Glutamatergic neuron (in vitro differentiated cells): ENCODE results near the gene GMCL2. TPM values are rescaled to one million over a fixed set of nuclear protein-coding genes. Genes with fewer than 3 reads are reported as not detected.

Experiments used
- DNase-seq: peaks from one replicate; pipeline ENCODE4 v3.0.0; 2022
- H3K27ac Mint-ChIP-seq: one replicate; pipeline ENCODE4 v1.8.0; 2020; ENCODE audit warnings: mild to moderate bottlenecking, mixed read lengths, inconsistent platforms; ENCODE audit not compliant: unreplicated experiment
- H3K27me3 Mint-ChIP-seq: one replicate; pipeline ENCODE4 v1.8.0; 2020; ENCODE audit warnings: mild to moderate bottlenecking, moderate library complexity, mixed read lengths, inconsistent platforms; ENCODE audit not compliant: unreplicated experiment
- H3K36me3 Mint-ChIP-seq: one replicate; pipeline ENCODE4 v1.8.0; 2020; ENCODE audit warnings: mild to moderate bottlenecking, mixed read lengths, inconsistent platforms; ENCODE audit not compliant: unreplicated experiment
- H3K4me1 Mint-ChIP-seq: one replicate; pipeline ENCODE4 v1.8.0; 2020; ENCODE audit warnings: mild to moderate bottlenecking, low read depth, mixed read lengths, inconsistent platforms; ENCODE audit not compliant: unreplicated experiment
- H3K4me3 Mint-ChIP-seq: one replicate; pipeline ENCODE4 v1.8.0; 2020; ENCODE audit warnings: mild to moderate bottlenecking, mixed read lengths, inconsistent platforms; ENCODE audit not compliant: unreplicated experiment
- H3K9me3 Mint-ChIP-seq: one replicate; pipeline ENCODE4 v1.8.0; 2020; ENCODE audit warnings: mild to moderate bottlenecking, moderate library complexity, mixed read lengths, inconsistent platforms; ENCODE audit not compliant: unreplicated experiment
- CTCF ChIP-seq: fragments of 200-600 bp; sonication (generic); IDR thresholded peaks from one replicate; pipeline ENCODE4 v1.5.0; 2021; ENCODE audit not compliant: partially characterized antibody, unreplicated experiment
- total RNA-seq: library from RNA; stranded (reverse); fragmentation: NEBNext Ultra II Directional; extraction: Animal tissue kit (Norgen Biotek cat#: 25700); gene quantifications from one replicate; pipeline ENCODE4 v1.2.1, GENCODE V29; 2021; ENCODE audit not compliant: unreplicated experiment

GMCL2 gene
- total RNA-seq, 1 donor from 2014 or later, result not detected

- Mint-ChIP-seq H3K36me3 (no peaks in the 10 kb centered on the region), H3K4me1 (peaks cover 14% of the 10 kb centered on the region), H3K27ac (peak within 1 kb of the TSS; percentile 97), H3K4me3 (peak within 1 kb of the TSS; percentile 93), H3K27me3 (peaks cover 7% of the 10 kb centered on the region), H3K9me3 (peaks cover 15% of the 10 kb centered on the region)
- TF ChIP-seq CTCF, result no peak
- peak; percentile 95 for DNase-seq
These were observed 17.2 kb upstream of the GMCL2 start, which contains the start of gene HNRNPAB for GRCh38 chr5:178204182-178204934. Gene HNRNPAB (plus strand): TSS chr5:178204533. CDS start chr5:178204838, 305 bp downstream.

- peak; percentile 31 for DNase-seq
- H3K27me3 Mint-ChIP-seq, result peaks cover 4% of the 10 kb centered on the region
- no peaks in the 10 kb centered on the region for H3K36me3 Mint-ChIP-seq
- H3K27ac Mint-ChIP-seq, result peak overlapping the region; percentile 28
- TF ChIP-seq CTCF, result no peak
- H3K4me3 Mint-ChIP-seq, result peak overlapping the region; percentile 93
- peaks cover 15% of the 10 kb centered on the region for H3K9me3 Mint-ChIP-seq
- peaks cover 14% of the 10 kb centered on the region for H3K4me1 Mint-ChIP-seq
These were observed 16.6 kb upstream of the GMCL2 start for GRCh38 chr5:178203670-178204181.

GRCh38 chr5:178202541-178202940 is 15.4 kb upstream of the GMCL2 start:
- Mint-ChIP-seq H3K36me3 (no peaks in the 10 kb centered on the region), H3K4me3 (peak overlapping the region; percentile 46), H3K27me3 (peaks cover 6% of the 10 kb centered on the region), H3K27ac (no peak overlapping the region), H3K4me1 (peaks cover 11% of the 10 kb centered on the region), H3K9me3 (peaks cover 15% of the 10 kb centered on the region)
- DNase-seq, result no peak
- TF ChIP-seq CTCF, result no peak

- H3K4me1 Mint-ChIP-seq, result peaks cover 11% of the 10 kb centered on the region
- H3K4me3 Mint-ChIP-seq, result no peak overlapping the region
- H3K27ac Mint-ChIP-seq, result no peak overlapping the region
- DNase-seq, result no peak
- no peaks in the 10 kb centered on the region for H3K36me3 Mint-ChIP-seq
- peaks cover 15% of the 10 kb centered on the region for H3K9me3 Mint-ChIP-seq
- H3K27me3 Mint-ChIP-seq, result peaks cover 6% of the 10 kb centered on the region
- TF ChIP-seq CTCF, result no peak
These were observed 14.7 kb upstream of the GMCL2 start for GRCh38 chr5:178201927-178202235.

GRCh38 chr5:178201221-178201926 is 14.2 kb upstream of the GMCL2 start:
- Mint-ChIP-seq H3K9me3 (peaks cover 12% of the 10 kb centered on the region), H3K4me3 (no peak overlapping the region), H3K27ac (no peak overlapping the region), H3K27me3 (peaks cover 6% of the 10 kb centered on the region), H3K36me3 (no peaks in the 10 kb centered on the region), H3K4me1 (peaks cover 8% of the 10 kb centered on the region)
- no peak for DNase-seq
- TF ChIP-seq CTCF, result no peak
